COLO668 (cell line): ENCODE data around the gene DLK1.

ENCODE experiments used
- DNase-seq: peaks from one replicate; lab custom pipeline; 2025; ENCODE audit not compliant: unreplicated experiment; lab: John Stamatoyannopoulos, UW

Gene DLK1

DNA sequence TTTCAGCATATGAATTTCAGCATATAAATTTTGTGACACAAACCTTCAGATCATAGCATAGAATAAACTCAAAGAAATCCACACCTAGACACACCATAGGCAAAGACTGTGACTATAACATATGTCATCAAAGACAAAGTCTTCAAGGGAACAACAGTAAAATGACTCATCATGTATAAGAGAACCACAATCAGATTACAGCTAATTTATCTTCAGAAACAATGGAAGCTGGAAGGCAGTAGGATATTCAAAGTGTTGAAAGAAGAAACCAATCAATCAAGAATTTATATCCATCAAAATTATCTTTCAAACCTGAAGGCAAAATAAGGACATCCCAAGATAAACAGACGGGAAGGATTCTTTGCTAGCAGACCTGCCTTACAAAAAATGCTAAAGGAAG is 29.0 kb downstream of the DLK1 start:
- no peak for DNase-seq

- DNase-seq, result no peak
Observed at GRCh38 chr14:100761481-100761880, 34.8 kb downstream of the DLK1 start.

- DNase-seq, result no peak
Observed at GRCh38 chr14:100762089-100762515, 35.4 kb downstream of the DLK1 start.

DNA sequence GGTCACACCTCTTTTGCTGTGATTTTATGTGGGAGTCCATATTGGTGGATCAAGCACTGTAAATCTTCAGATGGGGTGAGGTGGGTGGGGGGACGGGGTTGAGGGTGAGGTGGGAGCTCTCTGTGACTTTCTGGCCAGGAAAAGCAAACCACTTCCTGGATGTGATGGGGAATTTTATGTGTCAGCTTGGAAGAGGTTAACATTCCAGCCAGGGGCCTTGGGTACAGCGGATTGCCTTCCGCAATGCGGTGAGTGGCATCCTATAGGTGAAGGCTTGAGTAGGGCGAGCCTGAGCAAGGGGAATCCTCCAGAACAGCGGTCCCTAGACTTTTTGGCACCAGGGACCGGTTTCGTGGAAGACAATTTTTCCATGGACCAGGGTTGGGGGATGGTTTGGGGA is 36.2 kb downstream of the DLK1 start:
- no peak for DNase-seq

DNA sequence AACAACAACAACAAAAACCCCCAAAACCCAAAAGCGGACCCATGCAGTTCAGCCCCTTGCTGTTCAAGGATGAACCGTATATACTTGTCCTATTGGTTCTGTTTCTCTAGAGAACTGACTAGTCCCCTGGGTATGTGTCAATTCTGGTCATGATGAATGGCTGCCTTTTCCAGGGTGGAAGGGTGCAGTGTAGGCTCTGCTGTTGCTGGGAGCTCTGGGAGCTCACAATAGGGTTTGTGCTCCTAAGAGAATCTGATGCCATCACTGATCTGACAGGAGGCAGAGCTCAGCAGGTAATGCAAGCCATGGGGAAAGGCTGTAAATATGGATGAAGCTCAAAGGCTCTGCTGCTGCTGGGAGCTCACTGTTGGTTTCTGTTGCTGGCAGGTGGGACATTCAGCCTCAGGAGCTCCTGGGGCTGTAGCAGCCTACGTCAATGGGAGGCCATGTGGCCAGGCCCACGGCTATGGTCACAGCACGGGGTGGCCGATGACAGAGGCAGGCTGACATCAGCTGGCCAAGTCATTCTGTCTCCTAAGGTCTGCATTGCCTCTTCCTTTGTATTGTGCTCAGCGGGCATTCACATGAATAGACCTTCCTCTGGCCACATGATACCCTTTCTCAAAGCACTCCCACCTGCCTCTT is 37.9 kb downstream of the DLK1 start:
- DNase-seq, result no peak

DNA sequence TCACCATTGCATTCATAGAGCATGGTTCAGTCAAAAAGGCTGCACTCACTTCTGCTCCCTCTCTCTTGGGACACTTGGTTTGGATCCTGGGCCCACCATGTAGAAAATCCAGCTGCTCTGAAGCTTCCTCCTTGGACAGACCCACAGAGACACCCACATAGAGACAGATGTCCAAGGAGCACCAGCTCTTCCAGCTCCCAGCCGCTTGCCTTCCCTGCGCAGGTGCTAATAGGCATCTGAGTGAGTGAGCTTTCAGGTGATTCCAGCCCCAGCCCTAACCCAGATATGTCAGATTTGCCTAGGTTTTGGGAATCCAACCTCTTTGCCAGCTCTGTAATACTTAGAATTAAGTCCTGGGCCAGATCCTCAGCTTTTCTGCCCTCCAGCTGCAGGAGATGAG is 38.6 kb downstream of the DLK1 start:
- no peak for DNase-seq

- DNase-seq, result no peak
Observed at GRCh38 chr14:100765991-100766390, 39.3 kb downstream of the DLK1 start.

DNA sequence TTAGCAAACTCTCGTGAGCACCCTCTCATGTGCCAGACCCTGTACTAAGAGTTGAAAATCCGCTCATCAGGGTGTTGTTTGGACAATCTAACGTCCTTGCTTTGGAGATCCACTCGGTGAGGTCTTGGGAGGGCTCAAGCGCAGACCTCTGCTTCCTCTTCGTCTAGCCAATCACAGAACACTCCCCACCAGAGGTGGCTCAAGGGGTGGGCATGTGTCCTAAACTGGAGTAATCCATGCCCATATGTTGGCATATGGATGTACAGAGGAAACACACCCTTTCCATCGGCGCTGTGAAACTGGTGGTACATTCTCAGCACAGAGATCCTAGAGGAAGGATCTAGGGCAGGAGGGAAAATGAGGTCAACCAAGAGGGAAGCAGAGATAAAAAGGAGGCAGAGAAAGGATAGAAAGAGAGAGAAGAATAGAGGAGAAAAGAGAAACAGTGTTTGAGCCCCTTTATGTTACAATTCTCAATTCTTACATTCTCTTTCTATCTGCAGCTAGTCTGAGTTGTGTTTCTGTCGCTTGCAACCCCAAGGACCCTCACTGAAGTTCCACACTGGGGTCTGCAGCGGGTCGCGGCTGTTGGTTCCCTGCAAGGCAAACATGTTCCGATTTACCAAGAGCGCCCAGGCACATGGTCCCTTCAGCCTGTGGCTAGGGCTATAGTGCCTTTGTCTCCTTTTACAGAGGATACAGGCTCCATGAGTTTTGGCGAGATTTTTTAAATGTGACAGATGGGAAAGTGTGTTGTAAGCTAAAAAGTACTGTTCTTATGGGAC is 40.5 kb downstream of the DLK1 start:
- DNase-seq, result no peak

DNA sequence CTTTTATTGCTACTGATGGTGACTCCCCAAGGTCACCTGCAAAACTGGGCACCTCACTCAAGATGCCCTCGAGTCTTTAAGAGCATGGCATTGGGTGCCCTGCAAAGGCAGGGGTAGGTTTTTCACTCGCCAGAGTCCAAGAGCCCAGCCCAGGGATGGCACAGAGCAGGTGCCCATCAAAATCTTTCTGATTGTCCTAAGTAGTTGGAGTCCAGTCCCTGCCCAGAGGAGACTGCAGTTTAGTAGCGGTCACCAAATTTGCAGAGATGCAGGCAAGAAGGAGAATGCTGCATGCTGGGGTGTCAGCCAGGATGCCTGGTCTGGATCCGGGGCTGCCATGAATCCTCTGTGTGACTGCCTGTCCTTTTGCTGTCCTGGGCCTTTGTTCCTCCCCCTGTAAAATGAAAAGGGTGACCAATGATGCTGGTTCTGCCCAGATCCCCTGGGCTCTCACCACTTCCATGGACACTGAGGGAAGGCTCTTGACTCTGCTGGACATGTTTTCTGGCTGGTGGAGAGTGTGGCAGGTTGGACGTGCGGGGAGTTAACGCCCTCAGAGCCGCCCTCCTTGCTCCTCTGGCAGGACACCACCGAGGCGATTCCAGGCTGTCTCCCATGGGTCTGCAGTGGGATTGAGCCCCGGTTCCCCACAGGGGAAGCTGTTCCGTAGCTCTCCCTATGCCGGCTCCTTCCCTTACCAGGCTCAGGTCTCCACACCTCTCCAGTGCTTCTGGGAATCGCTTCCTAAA is 41.3 kb downstream of the DLK1 start:
- no peak for DNase-seq

GRCh38 chr14:100769035-100769939 is 42.6 kb downstream of the DLK1 start:
- DNase-seq, result no peak

DNA sequence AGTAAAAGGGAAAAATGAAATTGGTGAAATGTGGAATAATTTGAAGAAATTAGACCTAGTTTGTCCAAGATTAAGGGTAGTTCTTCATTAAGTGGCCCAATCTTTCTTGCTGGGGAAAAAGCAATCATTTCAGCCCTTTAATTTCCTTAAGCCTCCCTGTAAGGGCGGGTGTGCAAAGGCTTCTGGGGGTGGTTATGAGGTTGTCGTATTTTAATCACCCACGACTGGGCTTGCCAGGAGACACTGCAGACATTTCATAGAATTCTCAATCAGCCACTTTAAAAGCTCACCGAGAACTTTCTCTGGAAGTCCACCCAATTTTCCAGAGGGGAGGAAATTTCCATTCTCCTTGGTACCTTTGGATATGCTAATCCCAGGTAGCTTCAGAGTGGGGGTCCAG is 43.4 kb downstream of the DLK1 start:
- DNase-seq, result no peak

DNA sequence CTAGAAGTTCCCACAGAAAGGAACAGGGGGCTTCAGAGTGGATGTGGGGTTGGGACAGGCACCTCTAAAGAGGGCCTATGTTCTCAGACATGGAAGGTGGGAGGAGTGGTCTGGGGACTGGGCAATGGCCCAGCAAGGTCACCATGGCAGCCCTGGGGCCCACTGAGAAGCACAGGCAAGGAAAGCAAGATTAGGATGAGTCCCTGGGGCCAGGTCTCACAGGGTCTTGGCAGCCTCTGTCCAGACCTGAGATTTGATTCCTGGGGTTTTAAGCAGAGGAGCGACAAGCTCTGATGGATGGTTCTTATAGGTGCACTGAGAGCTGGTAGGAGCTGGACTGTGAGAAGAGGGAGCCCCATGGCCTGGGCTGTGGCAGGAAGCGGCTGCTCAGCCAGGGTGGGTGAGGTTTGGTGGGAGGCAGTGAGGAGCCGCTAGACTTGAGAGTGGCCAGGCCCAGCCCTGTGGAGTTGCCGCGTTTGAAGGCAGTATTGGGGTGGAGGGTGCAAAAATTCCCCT is 44.0 kb downstream of the DLK1 start:
- no peak for DNase-seq

- DNase-seq, result no peak
Observed at GRCh38 chr14:100771121-100771800, 44.6 kb downstream of the DLK1 start.

GRCh38 chr14:100772607-100773165 is 46.0 kb downstream of the DLK1 start:
- no peak for DNase-seq

DNA sequence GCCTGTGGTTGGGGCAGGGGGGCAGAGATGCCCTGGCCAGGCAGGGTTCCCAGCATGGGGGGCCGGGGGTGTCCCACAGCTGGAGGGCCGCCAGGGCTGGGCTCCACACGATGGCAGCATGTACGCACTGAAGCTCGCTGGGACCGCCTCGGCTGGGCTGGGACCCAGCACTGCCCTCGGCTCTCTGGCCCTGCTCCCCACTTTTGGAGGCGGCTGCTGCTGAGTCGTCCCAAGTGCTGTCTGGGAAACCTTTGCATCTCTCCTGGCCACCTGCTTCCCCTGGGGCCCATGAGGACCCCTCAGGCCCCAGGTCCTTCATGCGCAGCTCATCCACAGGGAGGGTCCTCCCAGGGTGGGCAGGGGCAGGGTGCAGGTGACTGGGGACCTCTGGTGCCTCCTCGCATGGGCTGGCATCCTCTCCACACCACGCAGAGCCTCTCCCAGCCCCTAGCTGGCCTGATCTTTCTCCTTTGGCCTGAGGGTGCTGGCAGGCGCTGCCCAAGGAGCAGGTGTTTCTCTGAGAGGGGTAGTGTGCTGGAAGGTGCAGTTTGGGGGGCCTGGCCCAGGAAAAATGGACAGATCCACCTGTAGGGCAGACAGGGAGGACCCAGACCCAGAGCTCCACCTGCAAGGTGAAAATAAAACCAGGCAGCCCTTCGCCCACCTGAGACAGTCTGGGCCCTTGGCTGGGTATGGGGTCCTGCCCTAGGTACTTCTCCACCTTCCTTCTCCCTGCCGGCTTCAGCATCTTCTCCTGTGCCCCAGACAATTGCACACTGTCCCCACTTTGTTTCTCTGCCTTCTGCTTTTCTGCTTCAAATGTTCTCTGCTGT is 46.9 kb downstream of the DLK1 start:
- DNase-seq, result no peak

DNA sequence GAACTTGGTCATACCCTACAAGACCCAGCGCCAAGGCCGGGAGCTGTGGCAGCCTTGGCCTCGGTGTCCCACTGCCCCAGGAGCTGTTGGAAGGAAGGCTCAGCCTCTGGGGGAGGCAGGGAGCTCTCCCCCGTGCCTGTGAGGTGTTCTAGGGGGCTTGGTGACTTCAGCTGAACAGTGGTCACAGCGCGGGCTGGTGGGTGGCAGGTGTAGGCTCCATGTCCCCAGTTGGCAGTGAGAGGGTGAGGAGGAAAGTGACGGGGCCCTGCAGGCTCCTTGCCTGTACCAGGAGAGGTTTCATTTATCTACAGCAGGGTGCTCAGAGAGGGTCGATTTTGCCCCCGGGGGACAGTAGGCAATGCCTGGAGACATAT is 47.5 kb downstream of the DLK1 start:
- no peak for DNase-seq

DNA sequence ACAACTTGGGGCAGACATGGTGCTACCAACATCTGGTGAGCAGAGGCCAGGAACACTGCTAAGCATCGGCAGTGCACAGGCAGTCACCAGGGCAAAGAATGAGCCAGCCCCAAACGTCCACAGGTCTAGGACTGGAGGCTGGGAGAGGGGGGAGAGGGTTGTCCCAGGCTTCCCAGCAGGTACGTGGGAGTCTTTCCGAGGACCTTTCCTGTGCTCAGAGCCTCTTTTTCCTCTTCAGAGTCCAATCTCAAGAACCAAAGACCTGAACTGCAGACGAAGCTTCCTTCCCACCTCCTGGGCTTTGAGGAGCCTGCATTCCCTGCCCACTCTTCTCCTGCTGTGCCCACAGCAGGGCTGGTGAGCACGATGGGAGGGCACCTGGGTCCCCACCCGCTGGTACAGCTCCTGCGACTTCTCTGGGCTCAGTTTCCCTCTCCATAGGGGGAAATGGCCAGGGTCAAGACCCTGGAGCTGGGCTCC is 48.7 kb downstream of the DLK1 start:
- DNase-seq, result no peak

DNA sequence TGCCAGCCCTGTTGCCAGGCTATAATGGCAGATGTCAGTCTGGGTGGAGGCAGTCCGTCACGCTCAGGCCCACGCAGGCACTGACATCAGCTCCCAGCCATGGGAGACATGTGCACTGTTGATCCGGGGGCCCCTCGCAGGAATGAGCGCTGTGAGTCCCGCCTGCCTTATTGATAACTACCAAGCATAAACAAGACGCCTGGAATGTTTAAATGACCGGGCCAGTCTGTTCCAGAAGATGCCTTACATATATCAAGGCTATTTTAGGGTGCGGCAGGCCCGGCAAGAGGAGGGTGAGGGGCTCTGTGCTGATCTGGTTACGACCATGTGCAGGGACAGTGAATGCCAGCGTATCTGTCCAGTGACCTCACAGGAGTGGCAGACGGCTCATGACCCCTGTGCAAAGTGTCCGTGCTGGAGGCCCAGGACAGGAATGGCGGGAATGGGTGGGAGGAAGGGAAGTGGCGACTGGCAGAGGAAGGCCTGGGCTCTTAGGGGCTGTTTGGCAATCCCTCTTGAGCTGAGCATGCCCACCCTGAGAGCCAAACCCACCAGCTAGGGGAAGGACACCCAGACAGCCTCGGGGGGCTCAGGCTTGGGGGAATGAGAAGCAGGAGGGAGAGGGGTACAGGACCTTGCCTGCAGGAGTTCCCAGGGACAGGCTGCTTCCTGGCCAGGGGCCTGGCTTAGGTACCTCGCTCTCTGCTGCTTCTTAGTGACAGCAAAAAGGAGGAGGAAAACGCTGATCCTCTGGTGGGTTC is 49.3 kb downstream of the DLK1 start:
- DNase-seq, result no peak
